Endothelial cell of umbilical vein (primary cell): ENCODE data around the gene SST. TPM values are rescaled to one million over a fixed set of nuclear protein-coding genes. Genes with fewer than 3 reads are reported as not detected.

Experiments used
- BruUV-seq: library from RNA; stranded (reverse); fragments of 400-500 nt; replicated peaks from 2 replicates; lab custom pipeline; 2021; lab: Mats Ljungman, UMichigan
- CTCF ChIA-PET: fragments of 300-600, 350-600 bp; sonication (Branson Sonifier 250); formaldehyde crosslinking; loops from one replicate; lab custom pipeline; 2021; ENCODE audit warnings: antibody characterized with exemption, inconsistent platforms; lab: Charles Lee
- POLR2A ChIA-PET: fragments of 300-600, 350-600 bp; sonication (Branson Sonifier 250); formaldehyde crosslinking; loops from one replicate; lab custom pipeline; 2021; ENCODE audit warnings: antibody characterized with exemption, inconsistent platforms; lab: Charles Lee
- DNase-seq: peaks from one replicate; pipeline ENCODE4 v3.0.0-alpha.2; 2011; ENCODE audit warnings: low read depth, low spot score
- FAIRE-seq: peaks from 2 replicates; lab custom pipeline; 2011; peaks lifted over from hg19 to GRCh38; lab: Jason Lieb, UNC
- H2AFZ ChIP-seq: 2 replicates; pipeline ENCODE4 v1.6.0; 2012; ENCODE audit warnings: low read depth, low read length, control low read depth, inconsistent platforms
- H3K27ac ChIP-seq: 2 replicates; pipeline ENCODE4 v1.5.1; 2011; ENCODE audit warnings: low read depth, mild to moderate bottlenecking, control low read depth, low read length, moderate library complexity; ENCODE audit not compliant: insufficient read depth
- H3K27me3 ChIP-seq, 2 experiments: 2 replicates each; pipeline versions ENCODE4 v1.6.0 to v1.6.1; 2011; ENCODE audit warnings: low read length in 2 of 2, mixed read lengths in 1 of 2; ENCODE audit not compliant: control insufficient read depth in 2 of 2, insufficient read depth in 2 of 2
- H3K36me3 ChIP-seq, 2 experiments: 2 replicates in 1 of 2; 3 replicates in 1 of 2; pipeline ENCODE4 v1.5.1; 2011; ENCODE audit warnings: low read length in 2 of 2, mild to moderate bottlenecking in 1 of 2, moderate library complexity in 1 of 2; ENCODE audit not compliant: control insufficient read depth in 2 of 2, insufficient read depth in 2 of 2; ENCODE audit errors: extremely low read depth in 1 of 2
- H3K4me1 ChIP-seq: 3 replicates; pipeline ENCODE4 v1.5.1; 2011; ENCODE audit warnings: mild to moderate bottlenecking, low read length; ENCODE audit not compliant: control insufficient read depth, insufficient read depth; ENCODE audit errors: extremely low read depth
- H3K4me2 ChIP-seq: 2 replicates; pipeline ENCODE4 v1.6.1; 2011; ENCODE audit warnings: low read length, control low read depth, mixed read lengths; ENCODE audit not compliant: insufficient read depth
- H3K4me3 ChIP-seq, 3 experiments: fragments of 200-600 bp in 1 of 3; sonication (generic), shearing (Covaris generic) in 1 of 3; replicated peaks in 1 of 3; 2 replicates each; pipeline ENCODE4 v1.5.1; 2011 to 2016; ENCODE audit warnings: control low read depth in 3 of 3, low read length in 3 of 3, mild to moderate bottlenecking in 2 of 3, inconsistent platforms in 1 of 3, low read depth in 1 of 3, moderate library complexity in 1 of 3; ENCODE audit not compliant: insufficient read depth in 1 of 3
- H3K79me2 ChIP-seq: 2 replicates; pipeline ENCODE4 v1.6.0; 2012; ENCODE audit warnings: low read length, inconsistent platforms; ENCODE audit not compliant: control insufficient read depth, insufficient read depth
- H3K9ac ChIP-seq: replicated peaks from 2 replicates; pipeline ENCODE3; 2011; ENCODE audit warnings: low read length, control low read depth; ENCODE audit not compliant: insufficient read depth; ENCODE audit errors: extremely low read depth
- H3K9me1 ChIP-seq: replicated peaks from 3 replicates; pipeline ENCODE4 v1.6.0; 2011; ENCODE audit warnings: mild to moderate bottlenecking, low read length; ENCODE audit not compliant: control insufficient read depth, insufficient read depth; ENCODE audit errors: extremely low read depth
- H3K9me3 ChIP-seq: replicated peaks from 2 replicates; pipeline ENCODE4 v1.5.1; 2012; ENCODE audit warnings: low read length, inconsistent platforms; ENCODE audit not compliant: control insufficient read depth, insufficient read depth
- H4K20me1 ChIP-seq: replicated peaks from 2 replicates; pipeline ENCODE3; 2011; ENCODE audit warnings: mild to moderate bottlenecking, low read length; ENCODE audit not compliant: control insufficient read depth, insufficient read depth; ENCODE audit errors: extremely low read depth
- CTCF ChIP-seq, 2 donors: IDR thresholded peaks; 1 replicate in 1 of 2; 2 replicates in 1 of 2; pipeline ENCODE4 v1.5.1; 2011; ENCODE audit warnings: low read length in 2 of 2, mild to moderate bottlenecking in 2 of 2, moderate library complexity in 2 of 2, control low read depth in 1 of 2, inconsistent platforms in 1 of 2, low read depth in 1 of 2; ENCODE audit not compliant: insufficient read depth in 1 of 2; ENCODE audit errors: extremely low read depth in 1 of 2
- EZH2 ChIP-seq: IDR thresholded peaks from 2 replicates; pipeline ENCODE4 v1.6.1; 2012; ENCODE audit warnings: borderline replicate concordance, low read depth, mild to moderate bottlenecking, moderate library complexity, low read length, inconsistent platforms; ENCODE audit not compliant: severe bottlenecking
- FOS ChIP-seq: IDR thresholded peaks from 2 replicates; pipeline ENCODE4 v1.6.1; 2011; ENCODE audit warnings: mild to moderate bottlenecking, low read length, moderate library complexity, borderline replicate concordance; ENCODE audit not compliant: insufficient read depth
- GATA2 ChIP-seq: IDR thresholded peaks from 2 replicates; pipeline ENCODE4 v1.7.0; 2011; ENCODE audit warnings: low read depth, mild to moderate bottlenecking, moderate library complexity, mixed read lengths, low read length; ENCODE audit not compliant: insufficient read length, insufficient read depth
- JUN ChIP-seq: IDR thresholded peaks from 2 replicates; pipeline ENCODE4 v1.6.1; 2011; ENCODE audit warnings: borderline replicate concordance, low read depth; ENCODE audit not compliant: insufficient read length, insufficient read depth
- MAX ChIP-seq: IDR thresholded peaks from 2 replicates; pipeline ENCODE4 v1.6.1; 2011; ENCODE audit not compliant: insufficient read depth, insufficient read length
- MYC ChIP-seq: IDR thresholded peaks from one replicate; pipeline ENCODE4 v1.6.1; 2011; ENCODE audit warnings: mild to moderate bottlenecking, low read depth, low read length
- POLR2A ChIP-seq: IDR thresholded peaks from 2 replicates; pipeline ENCODE4 v1.6.1; 2012; ENCODE audit warnings: low read depth, mild to moderate bottlenecking, control low read depth, low read length
- POLR2AphosphoS5 ChIP-seq: IDR thresholded peaks from 2 replicates; pipeline ENCODE4 v1.6.1; 2012; ENCODE audit warnings: low read depth, mild to moderate bottlenecking, control low read depth, low read length, moderate library complexity; ENCODE audit not compliant: insufficient read depth
- dilution Hi-C: fragments of 300-500 bp; cut with MboI; formaldehyde crosslinking; loops from one replicate; pipeline ENCODE4 v1.15.0; 2019; ENCODE audit warnings: low sequenced_read_pairs; ENCODE audit not compliant: extremely low pct_ligation_motif_present
- intact Hi-C: fragments of 100-400 bp; cut with micrococcal nuclease; formaldehyde crosslinking; loops from one replicate; pipeline ENCODE4 v1.10.0; 2022
- polyA plus RNA-seq, 4 experiments: library from polyadenylated mRNA; depleted of rRNA in 3 of 4; stranded (reverse) in 3 of 4; unstranded in 1 of 4; fragments of >200 nt; gene quantifications; 2 replicates each; pipeline versions ENCODE4 v1.2.1 to v1.2.3, GENCODE V29; 2011 to 2012; ENCODE audit warnings: missing spikeins in 1 of 4
- total RNA-seq: library from RNA; stranded (reverse); gene quantifications from 2 replicates; pipeline ENCODE4 v1.2.3, GENCODE V29; 2021

The SST gene
- total and polyA plus RNA-seq, 2 donors (not counting 3 experiments of a cell fraction or from before 2014, with no cell fraction given) = not detected

GRCh38 chr3:187718802-187719201 lies 48.6 kb upstream of the SST start:
- H3K4me2 ChIP-seq = no peak overlapping the region
- TF ChIP-seq MYC = no peak
- no peak for TF ChIP-seq MAX
- no peak for TF ChIP-seq POLR2AphosphoS5
- no peak for TF ChIP-seq EZH2
- TF ChIP-seq GATA2 = no peak
- TF ChIP-seq JUN = no peak
- TF ChIP-seq POLR2A = no peak
- TF ChIP-seq FOS = no peak
- TF ChIP-seq CTCF (IDR thresholded peaks at IDR 0.05; ENCODE audit: extremely low read depth in 1 of 2, insufficient read depth in 1 of 2, low read depth in 1 of 2, low read length in 2 of 2) = no peak
- H3K9me1 ChIP-seq = no peaks in the 10 kb centered on the region
- H3K9ac ChIP-seq = no peak overlapping the region
- no peaks in the 10 kb centered on the region for H3K4me1 ChIP-seq
- H4K20me1 ChIP-seq = no peaks in the 10 kb centered on the region
- DNase-seq (no peak), FAIRE-seq (no peak)
- no peaks in the 10 kb centered on the region for H3K79me2 ChIP-seq
- POLR2A ChIA-PET = no interaction called here
- H3K9me3 ChIP-seq = no peaks in the 10 kb centered on the region
- CTCF ChIA-PET = interaction anchor here (1.0 to 7.9 kb wide), 3 partner anchors 12 to 498 kb away, joined by 3 to 99 read pairs (median 3); no protein-coding TSS in a partner anchor
- H3K36me3 ChIP-seq = peaks cover 6 to 13% of the 10 kb centered on the region in 2 experiments
- H3K27ac ChIP-seq = no peak overlapping the region
- intact Hi-C loops (no loop called here), dilution Hi-C loops (no loop called here)
- no peaks in the 10 kb centered on the region for H3K27me3 ChIP-seq
- H3K4me3 ChIP-seq = no peak overlapping the region
- BruUV-seq = no TSS peak
- H2AFZ ChIP-seq = no peak overlapping the region
